Loucy (cell line): ENCODE measurements around the gene SNX22.

Experiments used
- H2AFZ ChIP-seq: fragments of 200-600 bp; sonication (generic); 2 replicates; pipeline ENCODE4 v1.6.0; 2016; ENCODE audit warnings: antibody characterized with exemption, mild to moderate bottlenecking, low read length, moderate library complexity
- H3F3A ChIP-seq: fragments of 200-600 bp; 2 replicates; pipeline ENCODE4 v1.6.0; 2016; ENCODE audit warnings: antibody characterized with exemption, low read depth, mild to moderate bottlenecking
- H3K27me3 ChIP-seq: fragments of 200-600 bp; sonication (generic); 2 replicates; pipeline ENCODE4 v1.6.1; 2014; ENCODE audit warnings: low read length, mild to moderate bottlenecking; ENCODE audit not compliant: insufficient read depth, poor library complexity, severe bottlenecking
- H3K36me3 ChIP-seq: fragments of 200-600 bp; sonication (generic); 2 replicates; pipeline ENCODE4 v1.6.1; 2016; ENCODE audit warnings: low read length; ENCODE audit not compliant: insufficient read depth
- H3K4me1 ChIP-seq: fragments of 200-600 bp; sonication (generic); 2 replicates; pipeline ENCODE4 v1.5.1; 2014; ENCODE audit warnings: low read length, mild to moderate bottlenecking; ENCODE audit not compliant: insufficient read depth, poor library complexity, severe bottlenecking
- H3K4me2 ChIP-seq: fragments of 200-600 bp; sonication (generic); 2 replicates; pipeline ENCODE4 v1.6.0; 2014; ENCODE audit warnings: antibody characterized with exemption, low read length, low read depth, mild to moderate bottlenecking; ENCODE audit not compliant: poor library complexity, severe bottlenecking
- H3K4me3 ChIP-seq: fragments of 200-600 bp; sonication (generic); 2 replicates; pipeline ENCODE4 v1.5.1; 2014; ENCODE audit warnings: low read length, mild to moderate bottlenecking, mixed read lengths; ENCODE audit not compliant: poor library complexity, severe bottlenecking
- H3K79me2 ChIP-seq: fragments of 200-600 bp; sonication (generic); 2 replicates; pipeline ENCODE4 v1.6.1; 2014; ENCODE audit warnings: low read length; ENCODE audit not compliant: insufficient read depth
- H3K9ac ChIP-seq: fragments of 200-600 bp; sonication (generic); 2 replicates; pipeline ENCODE4 v1.6.0; 2014; ENCODE audit warnings: mild to moderate bottlenecking, low read depth, low read length, moderate library complexity; ENCODE audit not compliant: poor library complexity, severe bottlenecking
- H3K9me2 ChIP-seq: fragments of 200-600 bp; sonication (generic); replicated peaks from 2 replicates; pipeline ENCODE4 v1.6.1; 2016; ENCODE audit warnings: low read depth, low read length, mixed read lengths
- H3K9me3 ChIP-seq: fragments of 200-600 bp; sonication (generic); 2 replicates; pipeline ENCODE4 v1.6.1; 2014; ENCODE audit warnings: mild to moderate bottlenecking, antibody characterized with exemption, low read length, low read depth; ENCODE audit not compliant: insufficient read depth
- H4K20me1 ChIP-seq: fragments of 200-600 bp; sonication (generic); 2 replicates; pipeline ENCODE4 v1.6.0; 2014; ENCODE audit warnings: antibody characterized with exemption, low read length, mild to moderate bottlenecking; ENCODE audit not compliant: insufficient read depth, poor library complexity, severe bottlenecking
- CTCF ChIP-seq: fragments of 200-600 bp; sonication (generic); conservative IDR thresholded peaks from 2 replicates; pipeline ENCODE4 v1.5.1; 2014; ENCODE audit warnings: mild to moderate bottlenecking, antibody characterized with exemption, low read length
- EZH2phosphoT487 ChIP-seq: fragments of 200-600 bp; IDR thresholded peaks from 2 replicates; pipeline ENCODE4 v1.6.1; 2018; ENCODE audit warnings: antibody characterized with exemption, mild to moderate bottlenecking, moderate library complexity, borderline replicate concordance

The SNX22 gene

GRCh38 chr15:64158363-64159134, 7.0 kb downstream of the SNX22 start:
- H3K4me3 ChIP-seq: peak overlapping the region; percentile 22
- peaks cover 26% of the 10 kb centered on the region for H3K4me1 ChIP-seq
- no peaks in the 10 kb centered on the region for H3K9me2 ChIP-seq
- no peak overlapping the region for H3K9ac ChIP-seq
- H3K9me3 ChIP-seq: no peaks in the 10 kb centered on the region
- H3K36me3 ChIP-seq: peaks cover 55% of the 10 kb centered on the region; the same call in 1 of the 2 replicates
- no peak overlapping the region for H2AFZ ChIP-seq
- H3K27me3 ChIP-seq: no peaks in the 10 kb centered on the region
- H3F3A ChIP-seq: peaks cover 2% of the 10 kb centered on the region; the same call in 1 of the 2 replicates
- TF ChIP-seq EZH2phosphoT487 (no peak), CTCF (no peak)
- H4K20me1 ChIP-seq: peaks cover 44% of the 10 kb centered on the region
- peak overlapping the region; percentile 88 for H3K4me2 ChIP-seq
- H3K79me2 ChIP-seq: peaks cover 49% of the 10 kb centered on the region

GRCh38 chr15:64161688-64162477, 10.4 kb downstream of the SNX22 start:
- Histone ChIP-seq H4K20me1 (peaks cover 44% of the 10 kb centered on the region), H3K4me3 (peak overlapping the region; percentile 95), H2AFZ (no peak overlapping the region), H3K9me3 (no peaks in the 10 kb centered on the region), H3K9ac (peak overlapping the region; percentile 97), H3K79me2 (peaks cover 49% of the 10 kb centered on the region), H3K4me2 (peak overlapping the region; percentile 88), H3K9me2 (no peaks in the 10 kb centered on the region), H3F3A (no peaks in the 10 kb centered on the region; the same call in 1 of the 2 replicates), H3K36me3 (peaks cover 34% of the 10 kb centered on the region; the same call in 1 of the 2 replicates), H3K4me1 (peaks cover 30% of the 10 kb centered on the region), H3K27me3 (no peaks in the 10 kb centered on the region)
- TF ChIP-seq EZH2phosphoT487 (no peak), CTCF (no peak)

- Histone ChIP-seq H3K4me3 (peak overlapping the region; percentile 95), H3K9me2 (no peaks in the 10 kb centered on the region), H3K9ac (peak overlapping the region; percentile 97), H3K4me1 (peaks cover 30% of the 10 kb centered on the region), H3K79me2 (peaks cover 49% of the 10 kb centered on the region), H4K20me1 (peaks cover 42% of the 10 kb centered on the region), H3F3A (no peaks in the 10 kb centered on the region; the same call in 1 of the 2 replicates), H3K36me3 (peaks cover 28% of the 10 kb centered on the region; the same call in 1 of the 2 replicates), H3K9me3 (no peaks in the 10 kb centered on the region), H3K4me2 (peak overlapping the region; percentile 88), H3K27me3 (no peaks in the 10 kb centered on the region), H2AFZ (0 out of 2 replicates have a peak overlapping the region, but pooled peaks have one; percentile 58)
- TF ChIP-seq EZH2phosphoT487 (no peak), CTCF (no peak)
These were observed 10.9 kb downstream of the SNX22 start for GRCh38 chr15:64162478-64162868.
